ENCODE results near the gene PPP1R13L.
A peak's percentile ranks its signal among the peaks of the same experiment; 100 is the strongest.
"Not testable (repeated sequence)": the region's sequence is repeated elsewhere in the genome, so short reads cannot be mapped to it uniquely, and the experiment has no call there.

Gene PPP1R13L

DNA sequence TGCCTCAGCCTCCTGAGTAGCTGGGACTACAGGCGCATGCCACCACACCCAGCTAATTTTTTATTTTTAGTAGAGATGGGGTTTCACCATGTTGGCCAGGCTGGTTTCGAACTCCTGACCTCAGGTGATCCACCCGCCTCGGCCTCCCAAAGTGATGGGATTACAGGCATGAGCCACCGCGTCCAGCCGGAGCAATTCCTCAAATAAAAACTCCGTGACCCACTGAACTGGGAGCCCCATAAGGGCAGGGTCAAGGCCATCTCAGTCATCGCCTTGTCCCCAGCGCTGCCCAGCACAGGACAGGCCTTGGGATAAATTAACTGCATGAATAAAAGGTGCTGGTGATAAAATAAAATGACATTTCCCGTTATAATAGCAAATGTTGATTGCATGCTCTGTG is 25.0 kb upstream of the PPP1R13L start:
- DNase-seq = not testable (repeated sequence)

- DNase-seq = no peak
Observed at GRCh38 chr19:45428384-45429231, 23.7 kb upstream of the PPP1R13L start.

DNA sequence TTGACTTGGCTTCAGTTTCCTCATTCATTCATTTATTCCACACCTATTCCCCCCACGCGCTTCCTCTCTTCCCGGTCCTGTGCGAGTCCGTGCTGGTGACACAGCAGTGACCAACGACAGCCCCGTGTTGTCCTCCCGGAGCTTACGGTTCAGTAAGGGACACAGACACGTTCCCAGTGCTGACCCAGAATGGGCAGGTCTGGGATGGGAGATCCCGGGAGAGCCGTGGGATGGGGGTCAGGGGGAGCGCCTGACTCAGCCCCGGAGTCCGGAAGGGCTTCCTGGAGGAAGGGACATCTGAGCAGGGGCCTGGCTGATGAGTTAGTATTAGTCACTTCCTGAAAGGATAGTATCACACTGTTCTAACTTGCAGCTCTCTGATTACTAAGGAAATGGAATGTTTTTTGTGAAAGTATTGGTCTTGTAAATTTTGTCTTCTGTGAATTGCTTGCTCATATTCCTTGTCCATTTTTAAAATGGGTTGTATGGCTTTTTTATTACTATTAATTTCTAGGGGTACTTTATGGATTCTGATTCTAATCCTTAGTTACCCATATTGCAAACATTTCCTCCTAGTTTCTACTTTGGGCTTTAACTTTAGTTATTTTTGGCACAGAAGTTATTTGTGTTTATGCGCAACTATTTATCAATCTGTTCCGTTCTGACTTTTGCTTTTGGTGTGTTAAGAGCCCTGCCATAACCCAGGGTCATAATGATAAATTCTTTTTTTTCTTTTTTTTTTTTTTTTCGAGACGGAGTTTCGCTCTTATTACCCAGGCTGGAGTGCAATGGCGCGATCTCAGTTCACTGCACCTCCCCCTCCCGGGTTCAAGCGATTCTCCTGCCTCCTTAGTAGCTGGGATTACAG is 19.6 kb upstream of the PPP1R13L start:
- peak; percentile 41 for DNase-seq

DNA sequence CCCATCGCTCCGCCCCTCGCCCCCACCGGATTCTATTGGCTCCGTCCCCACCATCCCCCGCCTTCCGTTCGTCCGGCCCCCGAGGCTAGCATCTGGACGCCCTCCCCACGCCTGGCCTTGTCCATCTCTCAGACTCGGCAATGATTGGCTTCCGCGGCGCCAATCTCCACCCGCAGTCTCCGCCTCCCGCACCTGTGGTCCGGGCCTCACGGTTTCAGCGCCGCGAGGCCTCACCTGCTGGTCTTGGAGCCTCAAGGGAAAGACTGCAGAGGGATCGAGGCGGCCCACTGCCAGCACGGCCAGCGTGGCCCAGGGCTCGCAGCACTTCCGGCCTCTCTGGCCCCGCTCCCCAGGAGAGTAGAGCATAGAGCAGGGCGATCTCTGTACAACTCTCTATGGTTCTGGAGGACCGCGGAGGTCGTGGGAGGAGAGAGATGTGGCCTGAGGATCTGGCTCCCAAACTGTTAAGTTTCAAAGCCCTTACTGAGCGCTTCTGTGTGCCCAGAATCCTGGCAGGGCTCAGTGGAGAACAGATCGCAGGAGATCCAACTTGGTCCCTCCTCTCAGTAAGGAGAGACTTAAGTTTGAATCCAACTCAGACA is 18.8 kb upstream of the PPP1R13L start, which contains the start of gene ERCC1:
TSS of gene ERCC1 (minus strand) at position 329 of the 602 bp plus-strand sequence. CDS start 543 bp downstream, outside the sequence.
- DNase-seq = peak; percentile 97

- DNase-seq = no peak
Observed at GRCh38 chr19:45423033-45423588, 18.2 kb upstream of the PPP1R13L start.

DNA sequence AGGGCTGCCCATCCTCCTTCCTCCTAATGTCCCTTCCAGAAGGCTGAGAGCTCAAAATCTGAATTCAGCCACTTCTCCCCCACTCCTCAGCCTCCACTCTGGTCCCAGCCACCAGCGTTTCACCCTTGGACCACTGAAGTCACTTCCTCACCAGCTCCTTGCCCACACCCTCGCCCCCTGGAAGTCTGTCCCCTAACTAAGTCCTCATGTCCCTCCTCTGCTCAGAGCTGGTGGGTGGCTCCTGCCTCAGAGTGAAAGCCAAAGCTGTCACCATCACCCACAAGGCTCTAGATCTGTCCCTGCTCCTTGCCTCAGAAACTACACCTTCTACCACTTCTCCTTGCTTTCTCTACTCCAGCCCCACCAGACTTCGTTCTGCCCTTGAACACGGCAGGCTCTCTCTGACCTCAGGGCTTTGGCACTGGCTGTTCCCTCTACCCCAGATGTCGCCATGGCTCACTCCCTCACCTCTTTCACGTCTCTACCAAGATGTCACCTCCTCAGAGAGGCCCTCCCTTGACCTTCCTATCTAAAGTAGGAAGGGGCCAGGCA is 17.2 kb upstream of the PPP1R13L start:
- no peak for DNase-seq

DNA sequence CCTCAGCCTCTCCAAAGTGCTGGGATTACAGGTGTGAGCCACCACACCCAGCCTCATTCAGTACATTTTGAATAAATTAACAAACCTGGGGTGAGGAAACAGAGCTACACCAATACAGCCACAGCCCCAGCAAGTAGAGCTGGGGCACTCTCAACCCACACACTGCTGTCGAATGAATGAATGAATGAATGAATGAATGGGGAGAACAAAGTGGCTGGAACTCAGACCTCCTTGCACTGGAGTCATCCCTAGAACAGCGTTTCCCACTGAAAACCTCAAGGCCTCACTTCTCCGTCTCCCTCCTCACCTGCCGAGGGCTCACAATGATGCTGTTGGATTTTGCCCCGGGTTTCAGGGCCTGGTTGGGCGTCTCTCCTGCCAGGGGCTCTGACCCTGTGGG is 16.0 kb upstream of the PPP1R13L start:
- DNase-seq = no peak

DNA sequence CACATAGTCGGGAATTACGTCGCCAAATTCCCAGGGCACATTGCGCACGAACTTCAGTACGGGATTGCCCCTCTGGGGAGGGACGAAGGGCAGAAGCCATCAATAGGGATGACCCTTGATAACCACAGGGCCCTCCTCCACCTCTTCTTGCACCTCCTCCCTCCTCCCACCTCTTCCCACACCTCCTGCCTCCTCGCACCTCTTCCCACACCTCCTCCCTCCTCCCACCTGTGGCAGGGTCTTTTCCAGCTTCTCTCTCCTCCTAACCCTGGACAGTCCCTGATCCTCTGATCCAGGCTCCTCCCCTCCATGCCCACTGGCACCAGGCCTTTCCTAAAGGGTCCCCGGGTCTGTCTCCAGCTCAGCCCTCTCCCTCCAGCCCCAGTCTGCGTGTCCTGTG is 15.5 kb upstream of the PPP1R13L start:
- no peak for DNase-seq

GRCh38 chr19:45419895-45420294 is 15.0 kb upstream of the PPP1R13L start:
- no peak for DNase-seq

- DNase-seq = no peak
Observed at GRCh38 chr19:45419396-45419795, 14.5 kb upstream of the PPP1R13L start.

DNA sequence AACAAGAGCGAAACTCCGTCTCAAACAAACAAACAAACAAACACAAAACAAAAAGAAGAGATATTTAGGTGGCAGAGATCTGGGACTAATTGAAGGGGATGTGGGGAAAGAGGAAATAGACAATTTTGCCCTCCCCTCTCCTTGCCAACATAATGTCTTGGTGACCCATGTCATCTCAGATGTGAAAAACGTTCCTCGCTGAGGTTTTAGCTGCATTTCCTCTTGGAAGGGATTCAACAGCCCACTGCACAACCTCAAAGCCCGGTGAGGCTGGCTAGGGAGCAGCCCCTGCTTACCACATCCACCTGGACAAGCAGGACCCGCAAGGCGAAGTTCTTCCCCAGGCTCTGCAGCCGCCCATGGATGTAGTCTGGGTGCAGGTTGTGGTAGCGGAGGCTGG is 13.9 kb upstream of the PPP1R13L start:
- no peak for DNase-seq

DNA sequence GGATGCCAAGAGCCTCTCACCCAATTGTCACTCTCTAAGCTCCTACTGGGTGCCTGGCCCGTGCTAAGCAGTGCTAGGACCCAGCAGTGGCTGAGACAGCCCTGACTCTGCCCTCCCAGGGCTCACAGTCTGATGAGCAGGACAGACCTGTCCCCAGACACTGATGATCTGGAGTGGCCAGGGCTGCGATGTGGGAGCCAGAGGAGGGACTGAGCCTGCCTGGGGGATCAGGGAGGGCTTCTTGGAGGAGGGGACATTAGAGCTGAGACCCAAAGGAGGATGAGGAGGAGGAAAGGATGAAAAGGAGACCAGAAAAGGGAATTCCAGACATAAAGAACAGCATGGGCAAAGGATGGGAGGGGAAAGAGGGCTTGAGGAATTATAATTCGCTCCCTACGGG is 12.3 kb upstream of the PPP1R13L start:
- no peak for DNase-seq

DNA sequence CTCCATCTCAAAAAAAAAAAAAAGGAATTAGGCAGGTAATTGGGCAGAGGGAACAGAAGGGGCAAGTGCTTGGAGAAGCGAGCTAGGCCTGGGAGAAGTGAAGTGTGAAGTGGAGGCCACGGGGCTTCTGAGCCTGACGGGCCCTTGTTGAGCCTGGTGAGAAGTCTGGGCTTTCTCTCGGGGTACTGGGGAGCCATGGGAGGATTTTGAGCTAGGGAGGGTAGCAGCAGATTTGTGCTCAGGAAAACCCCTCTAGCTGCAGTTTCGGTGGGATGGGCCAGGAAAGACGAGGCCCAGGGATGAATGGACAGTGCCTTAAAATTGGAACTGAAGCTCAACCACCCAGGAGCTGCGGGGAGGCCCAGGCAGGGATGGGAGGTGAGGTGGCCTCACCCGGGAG is 9.6 kb upstream of the PPP1R13L start:
- DNase-seq = no peak

DNA sequence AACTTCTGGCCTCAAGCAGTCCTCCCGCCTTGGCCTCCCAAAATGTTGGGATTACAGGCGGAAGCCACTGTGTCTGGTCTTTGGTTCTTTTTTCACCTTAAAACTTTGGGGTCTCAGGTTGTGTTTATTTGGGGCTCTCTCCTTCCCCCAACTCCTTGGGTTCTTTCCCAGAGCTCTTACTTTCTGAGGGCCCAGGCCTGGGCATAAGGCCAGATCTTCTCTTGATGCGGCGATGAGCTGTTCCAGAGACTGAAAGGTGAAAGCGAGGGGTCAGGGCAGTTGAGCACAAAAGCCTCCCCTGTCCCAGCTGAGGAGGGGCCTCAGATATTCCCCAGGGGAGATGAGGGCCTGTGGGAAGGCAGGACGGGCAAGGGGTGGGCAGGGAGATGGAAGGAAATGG is 8.6 kb upstream of the PPP1R13L start:
- DNase-seq = no peak

GRCh38 chr19:45410330-45410729 is 5.5 kb upstream of the PPP1R13L start:
- DNase-seq = not testable (repeated sequence)

DNA sequence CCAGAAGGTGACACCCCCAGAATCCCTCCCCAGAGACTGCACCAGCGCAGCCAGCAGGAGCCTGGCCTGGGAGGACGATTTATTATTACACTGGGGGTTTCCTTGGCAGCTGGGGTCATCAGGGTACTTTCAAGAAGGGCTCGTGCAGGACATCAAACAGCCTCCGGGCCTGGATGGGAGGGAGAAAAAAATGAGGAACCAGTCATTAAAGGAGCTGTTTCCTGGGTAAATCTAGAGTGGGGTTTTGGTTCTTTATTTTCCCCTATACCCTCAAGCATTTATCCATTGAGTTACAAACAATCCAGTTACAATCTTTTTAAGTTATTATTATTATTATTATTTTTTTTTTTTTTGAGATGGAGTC is 4.7 kb upstream of the PPP1R13L start:
- no peak for DNase-seq

DNA sequence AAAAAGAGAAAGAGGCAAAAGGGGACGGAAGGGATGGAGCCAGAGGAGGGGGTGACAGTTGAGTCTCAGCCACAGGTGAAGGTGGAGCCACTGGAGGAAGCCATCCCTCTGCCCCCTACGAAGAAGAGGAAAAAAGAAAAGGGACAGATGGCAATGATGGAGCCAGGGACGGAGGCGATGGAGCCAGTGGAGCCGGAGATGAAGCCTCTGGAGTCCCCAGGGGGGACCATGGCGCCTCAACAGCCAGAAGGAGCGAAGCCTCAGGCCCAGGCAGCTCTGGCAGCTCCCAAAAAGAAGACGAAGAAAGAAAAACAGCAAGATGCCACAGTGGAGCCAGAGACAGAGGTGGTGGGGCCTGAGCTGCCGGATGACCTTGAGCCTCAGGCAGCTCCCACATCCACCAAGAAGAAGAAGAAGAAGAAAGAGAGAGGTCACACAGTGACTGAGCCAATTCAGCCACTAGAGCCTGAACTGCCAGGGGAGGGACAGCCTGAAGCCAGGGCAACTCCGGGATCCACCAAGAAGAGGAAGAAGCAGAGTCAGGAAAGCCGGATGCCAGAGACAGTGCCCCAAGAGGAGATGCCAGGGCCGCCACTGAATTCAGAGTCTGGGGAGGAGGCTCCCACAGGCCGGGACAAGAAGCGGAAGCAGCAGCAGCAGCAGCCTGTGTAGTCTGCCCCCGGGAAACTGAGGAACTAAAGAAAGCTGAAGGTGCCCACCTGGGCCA is 4.1 kb upstream of the PPP1R13L start:
- no peak for DNase-seq

GRCh38 chr19:45408121-45408520 is 3.3 kb upstream of the PPP1R13L start:
- DNase-seq = no peak

- not testable (repeated sequence) for DNase-seq
Observed at GRCh38 chr19:45407585-45407984, 2.7 kb upstream of the PPP1R13L start.

DNA sequence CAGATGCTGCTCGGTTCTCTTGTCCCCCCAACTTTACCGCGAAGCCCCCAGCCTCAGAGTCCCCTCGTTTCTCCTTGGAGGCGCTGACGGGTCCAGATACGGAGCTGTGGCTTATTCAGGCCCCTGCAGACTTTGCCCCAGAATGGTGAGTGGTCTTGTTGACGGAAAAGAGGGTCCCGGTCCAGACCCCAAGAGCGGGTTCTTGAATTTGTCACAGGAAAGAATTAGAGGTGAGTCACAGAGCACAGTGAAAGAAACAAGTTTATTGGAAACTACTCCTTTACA is 2.2 kb upstream of the PPP1R13L start:
- DNase-seq = no peak

GRCh38 chr19:45406226-45407090 is 1.6 kb upstream of the PPP1R13L start, which contains the start of gene POLR1G:
POLR1G (plus strand) TSS chr19:45406644; CDS start chr19:45406697, 53 bp downstream.
- peak; percentile 88 for DNase-seq

Data from DMS79 treated with DMSO at 0.1 percent for 48 hours (cell line).